IPS-NIHi11 (cell line): ENCODE results near the gene CALR3.

ENCODE experiments used
- DNase-seq: peaks from one replicate; pipeline ENCODE4 v3.0.0; 2012; ENCODE audit warnings: mixed read lengths, low spot score

Gene CALR3

DNA sequence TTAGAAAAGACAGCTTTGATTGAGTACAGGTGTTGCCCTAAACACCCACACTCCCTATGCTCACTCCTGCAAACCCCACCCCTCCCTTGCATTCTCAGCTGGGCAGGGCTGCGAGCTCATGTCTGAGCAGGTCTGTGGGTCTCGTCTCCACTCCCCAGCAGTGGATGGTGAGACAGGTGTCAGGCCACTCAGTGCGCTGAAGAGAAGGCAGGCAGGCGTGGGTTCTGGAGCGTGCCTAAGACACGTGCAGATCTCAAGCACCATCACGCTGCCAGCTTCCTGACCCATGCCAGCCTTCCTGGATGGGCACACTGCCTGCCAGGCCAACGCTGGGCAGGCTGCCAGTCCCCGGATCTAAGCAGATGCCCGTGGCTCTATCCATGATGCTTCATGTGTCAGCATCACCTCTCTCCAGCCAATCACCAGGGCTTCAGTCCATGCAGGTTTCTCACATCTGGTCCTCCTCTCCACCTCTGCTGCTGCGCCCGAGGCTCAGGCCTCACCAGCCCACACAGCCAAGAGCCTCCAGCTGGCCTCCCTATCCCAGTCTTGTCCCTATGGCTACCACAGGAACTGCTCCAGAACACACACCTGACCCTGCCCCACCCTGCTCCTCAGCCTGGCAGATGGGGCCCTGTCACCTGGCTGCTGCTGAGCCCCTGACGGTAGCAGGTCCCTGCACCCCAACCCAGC is 66.8 kb downstream of the CALR3 start:
- no peak for DNase-seq
